NCI-H345 (cell line): ENCODE data around the gene IER5.
"Not testable (repeated sequence)": the region's sequence is repeated elsewhere in the genome, so short reads cannot be mapped to it uniquely, and the experiment has no call there.

Experiments used
- DNase-seq: peaks from one replicate; lab custom pipeline; 2025; lab: John Stamatoyannopoulos, UW

IER5 gene

DNA sequence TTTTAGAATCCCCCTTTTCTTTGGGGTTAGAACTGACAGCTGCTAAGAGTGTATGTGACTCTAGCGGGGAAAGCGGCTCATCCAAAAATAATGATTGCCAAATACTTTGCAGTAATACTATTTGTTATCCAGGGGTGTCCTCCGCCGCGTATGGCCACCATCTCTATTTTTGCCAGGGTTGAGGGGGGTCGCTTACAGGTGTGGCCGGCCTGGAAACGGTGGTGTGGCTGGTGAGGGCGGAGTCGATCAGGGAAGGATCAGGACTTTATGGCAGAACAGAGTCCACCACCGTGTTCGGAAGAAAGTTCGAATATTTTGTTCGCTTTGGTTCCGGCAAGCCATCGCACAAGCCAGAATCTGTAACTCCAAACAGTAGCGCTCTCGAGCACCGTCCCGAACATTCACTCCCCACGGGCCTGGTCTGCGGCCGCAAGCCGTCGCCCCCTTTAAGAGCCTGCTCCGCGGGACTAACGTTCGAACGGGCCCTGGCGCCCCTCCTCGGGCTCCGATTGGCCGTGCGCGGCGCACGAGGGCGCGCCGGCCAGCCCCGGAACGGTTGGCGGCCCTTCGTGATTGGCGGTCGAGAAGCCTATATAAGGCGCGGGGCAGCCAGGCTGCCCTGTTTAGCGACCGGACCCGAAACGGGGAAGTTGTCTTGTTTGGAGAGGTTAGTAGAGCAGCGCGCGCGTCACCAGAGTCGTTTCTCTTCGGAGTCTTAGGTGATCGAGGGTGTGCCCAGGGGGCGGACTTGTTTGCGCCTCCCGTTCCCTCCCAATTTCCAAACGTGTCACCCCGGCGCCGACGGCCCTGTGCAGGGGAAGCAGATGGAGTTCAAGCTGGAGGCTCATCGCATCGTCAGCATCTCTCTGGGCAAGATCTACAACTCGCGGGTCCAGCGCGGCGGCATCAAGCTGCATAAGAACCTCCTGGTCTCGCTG, at the start of gene IER5:
Gene IER5 (plus strand): TSS at position 622 of the 938 bp plus-strand sequence. CDS start 203 bp downstream, at position 825.
- peak; percentile 96 for DNase-seq

DNA sequence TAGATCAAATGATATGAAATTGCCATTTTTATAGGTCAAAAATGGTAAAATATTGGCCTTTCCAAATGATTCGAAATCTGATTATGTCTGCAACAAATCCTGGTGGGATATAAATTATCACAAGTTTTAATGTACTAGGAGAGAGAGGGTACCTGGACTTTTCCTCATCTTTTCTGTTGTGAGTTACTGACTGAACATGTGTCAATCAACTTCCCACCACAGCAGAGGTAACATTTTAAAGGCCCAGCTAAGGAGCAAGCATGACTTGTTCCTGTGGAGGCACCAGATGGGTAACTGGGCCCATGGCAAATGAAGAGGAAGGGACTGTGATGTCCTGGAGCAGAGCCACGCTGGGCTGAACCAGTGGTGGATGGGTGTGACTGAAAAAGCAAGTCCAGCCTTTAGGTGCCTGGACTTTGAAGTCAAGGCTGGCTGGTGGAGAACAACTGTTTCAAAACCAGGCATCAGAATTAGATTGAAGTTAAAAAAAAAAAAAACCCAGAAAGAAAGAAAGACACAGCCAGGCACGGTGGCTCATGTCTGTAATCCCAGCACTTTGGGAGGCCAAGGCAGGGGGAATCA, 48.1 kb upstream of the IER5 start:
- DNase-seq, result no peak

DNA sequence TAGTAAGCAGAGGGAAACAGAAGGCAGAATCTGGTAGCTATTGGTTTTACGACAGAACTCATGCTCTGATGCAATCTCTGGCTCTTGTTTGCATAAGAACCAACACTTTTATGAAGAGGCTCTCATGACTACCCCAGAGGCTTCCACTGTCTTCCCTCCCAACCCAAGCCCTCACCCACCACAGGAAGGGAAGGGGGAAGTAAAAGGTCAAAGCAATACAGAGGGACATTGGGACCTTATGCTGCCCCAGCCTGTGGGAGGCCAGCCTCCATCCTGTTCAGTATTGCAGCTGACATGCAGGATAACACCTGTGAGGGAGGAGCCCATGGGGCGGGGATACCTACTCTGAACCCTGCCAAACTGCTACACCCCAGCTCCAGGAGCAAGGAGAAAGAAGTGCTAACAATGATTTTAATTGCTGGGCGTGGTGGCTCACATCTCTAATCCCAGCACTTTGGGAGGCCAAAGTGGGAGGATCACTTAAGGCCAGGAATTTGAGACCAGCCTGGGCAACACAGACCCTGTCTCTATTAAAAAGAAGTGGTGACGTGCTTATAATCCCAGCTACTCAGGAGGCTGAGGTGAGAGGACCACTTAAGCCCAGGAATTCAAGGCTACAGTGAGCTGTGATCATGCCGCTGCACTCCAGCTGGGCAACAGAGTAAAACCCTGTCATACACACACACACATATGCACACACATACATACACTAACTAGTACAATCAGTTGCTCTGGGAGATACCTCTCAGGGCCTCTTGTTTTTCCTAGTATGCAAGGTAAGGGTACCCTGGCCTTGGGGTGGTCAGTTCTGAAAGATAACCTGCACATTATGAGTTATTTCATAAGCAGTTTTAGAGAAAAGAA, 45.2 kb upstream of the IER5 start:
- DNase-seq, result peak; percentile 71

DNA sequence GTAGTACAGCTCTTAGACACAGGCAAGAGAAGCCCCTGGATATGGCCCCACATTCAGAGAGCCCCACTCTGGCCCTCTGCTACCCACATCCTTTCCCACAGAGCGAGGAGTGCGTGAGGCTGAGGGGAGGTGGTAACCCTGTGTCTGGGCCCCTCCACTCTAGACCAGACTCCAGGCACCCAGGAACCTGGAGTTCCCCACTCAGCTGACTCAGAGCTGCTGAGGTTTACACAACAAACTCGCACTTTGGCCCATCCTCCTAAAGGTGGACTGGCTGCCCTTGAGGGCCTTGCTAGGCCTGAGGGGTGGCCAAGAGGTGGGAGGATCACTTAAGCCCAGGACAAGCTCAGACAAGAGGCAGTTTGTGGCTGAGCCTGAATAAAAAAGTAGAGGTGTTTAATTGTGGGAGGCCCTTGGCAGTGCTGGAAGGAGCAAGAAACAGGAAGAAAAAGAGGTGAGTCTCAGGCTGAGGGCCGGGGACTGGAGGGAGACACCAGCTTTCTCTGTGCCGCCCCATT, 44.0 kb upstream of the IER5 start:
- DNase-seq, result no peak

DNA sequence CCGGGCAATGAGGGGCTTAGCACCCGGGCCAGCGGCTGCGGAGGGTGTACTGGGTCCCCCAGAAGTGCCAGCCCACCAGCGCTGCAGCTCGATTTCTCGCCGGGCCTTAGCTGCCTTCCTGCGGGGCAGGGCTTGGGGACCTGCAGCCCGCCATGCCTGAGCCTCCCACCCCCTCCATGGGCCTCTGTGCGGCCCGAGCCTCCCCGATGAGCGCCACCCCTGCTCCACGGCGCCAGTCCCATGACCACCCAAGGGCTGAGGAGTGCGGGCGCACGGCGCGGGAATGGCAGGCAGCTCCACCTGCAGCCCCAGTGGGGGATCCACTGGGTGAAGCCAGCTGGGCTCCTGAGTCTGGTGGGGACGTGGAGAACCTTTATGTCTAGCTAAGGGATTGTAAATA, 42.6 kb upstream of the IER5 start:
- DNase-seq, result not testable (repeated sequence)

DNA sequence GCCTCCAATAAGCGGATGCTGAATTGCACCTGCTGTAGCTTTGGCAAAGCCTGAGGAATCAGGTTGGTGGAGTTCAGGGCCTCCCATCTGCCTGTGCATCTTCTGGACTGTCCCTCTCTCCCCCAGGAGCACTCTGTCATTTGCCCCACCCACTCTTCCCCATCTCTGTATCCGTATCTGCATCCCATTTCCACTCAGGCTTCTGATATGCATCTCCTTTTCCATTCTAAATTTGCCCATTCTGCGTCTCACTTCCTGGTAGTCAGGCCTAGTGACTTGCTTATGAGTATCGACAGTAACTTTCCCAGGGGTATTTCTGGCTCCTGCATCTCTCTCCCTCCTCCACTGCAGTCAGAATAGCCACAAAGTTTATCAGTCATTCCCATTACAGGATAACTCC, 39.1 kb upstream of the IER5 start:
- no peak for DNase-seq

DNA sequence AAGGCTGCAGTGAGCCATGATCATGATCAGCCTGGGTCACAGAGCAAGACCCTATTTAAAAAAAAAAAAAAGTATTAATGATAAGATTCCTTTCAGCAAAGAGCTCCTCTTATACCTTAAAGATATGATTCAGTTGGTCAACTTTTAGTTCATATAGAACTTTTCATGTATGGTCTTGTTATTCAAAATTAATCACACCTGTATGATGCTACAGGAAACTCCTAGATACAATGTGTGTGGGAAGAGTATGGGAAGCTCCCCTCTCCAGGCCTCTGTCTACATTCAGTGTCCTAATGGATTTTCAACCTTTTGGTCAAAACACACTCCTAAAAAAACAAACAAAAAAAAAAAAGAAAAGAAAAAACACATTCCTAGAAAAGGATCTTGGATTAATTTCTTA, 37.6 kb upstream of the IER5 start:
- DNase-seq, result no peak

DNA sequence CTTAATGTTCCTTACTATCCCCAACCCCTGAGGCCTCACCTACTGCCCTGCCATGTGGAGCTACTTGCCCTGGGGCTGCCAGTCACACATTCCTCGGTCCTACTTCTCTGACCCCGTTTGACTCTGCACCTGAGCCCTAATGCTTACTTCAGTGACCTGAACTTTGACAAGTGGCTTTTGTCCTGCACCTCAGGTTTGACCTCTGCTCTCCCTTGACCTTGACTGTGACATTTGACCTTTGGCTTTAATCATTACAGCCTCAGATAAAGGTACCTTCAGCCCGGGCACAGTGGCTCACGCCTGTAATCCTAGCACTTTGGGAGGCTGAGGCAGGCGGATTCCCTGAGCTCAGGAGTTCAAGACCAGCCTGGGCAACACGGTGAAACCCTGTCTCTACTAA, 31.9 kb upstream of the IER5 start:
- no peak for DNase-seq

DNA sequence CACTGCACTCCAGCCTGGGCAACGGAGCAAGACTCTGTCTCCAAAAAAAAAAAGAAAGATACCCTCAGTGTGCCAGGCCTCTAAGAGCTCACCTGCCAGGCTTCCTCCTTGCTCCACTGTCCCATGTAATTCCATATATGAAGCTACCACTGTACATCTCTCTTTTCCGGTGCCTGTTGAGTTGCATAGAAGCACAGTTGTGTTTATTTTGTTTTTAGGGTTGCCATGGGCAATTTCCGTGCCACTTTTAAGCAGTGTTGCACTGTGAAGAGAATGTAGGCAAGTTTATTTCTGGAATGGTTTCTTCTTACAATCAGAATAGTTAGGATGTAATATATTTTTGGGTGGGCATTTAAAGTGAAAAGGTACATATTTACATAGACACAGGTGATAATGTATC, 31.4 kb upstream of the IER5 start:
- DNase-seq, result peak; percentile 86

DNA sequence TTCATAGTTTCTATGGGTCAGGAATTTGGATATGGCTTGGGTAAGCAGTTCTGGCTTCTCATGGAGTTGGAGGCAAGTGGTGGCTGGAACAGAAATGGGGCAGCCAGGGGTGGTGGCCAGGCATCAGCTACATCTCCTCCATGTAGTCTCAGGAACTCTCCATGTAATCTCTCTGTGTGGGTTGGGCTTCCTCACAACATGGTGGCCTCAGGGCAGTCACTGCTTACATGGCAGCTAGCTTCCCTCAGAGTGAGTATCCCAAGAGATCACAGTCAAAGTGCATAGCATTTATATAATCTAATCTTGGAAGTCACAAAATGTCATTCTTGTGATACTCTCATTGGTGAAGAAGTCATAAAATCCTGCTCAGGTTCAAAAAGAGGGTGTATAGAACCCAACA, 29.1 kb upstream of the IER5 start:
- DNase-seq, result no peak

DNA sequence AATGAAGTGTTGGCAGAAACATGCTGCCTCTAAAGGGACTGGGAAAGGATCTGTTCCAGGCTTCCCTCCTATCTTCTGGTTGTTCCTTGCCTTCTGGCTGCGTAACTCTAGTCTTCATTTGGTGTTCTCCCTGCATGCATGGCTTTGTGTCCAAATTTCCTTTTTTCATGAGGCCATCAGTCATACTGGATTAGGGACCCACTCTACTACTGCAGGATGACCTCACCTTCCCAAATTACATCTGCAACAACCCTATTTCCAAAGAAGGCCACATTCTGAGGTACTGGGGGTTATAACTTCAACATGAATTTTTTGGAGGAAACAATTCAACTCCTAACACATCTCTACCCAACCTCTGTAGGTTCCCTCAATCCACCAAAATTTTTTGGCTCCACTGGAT, 28.4 kb upstream of the IER5 start:
- DNase-seq, result no peak

DNA sequence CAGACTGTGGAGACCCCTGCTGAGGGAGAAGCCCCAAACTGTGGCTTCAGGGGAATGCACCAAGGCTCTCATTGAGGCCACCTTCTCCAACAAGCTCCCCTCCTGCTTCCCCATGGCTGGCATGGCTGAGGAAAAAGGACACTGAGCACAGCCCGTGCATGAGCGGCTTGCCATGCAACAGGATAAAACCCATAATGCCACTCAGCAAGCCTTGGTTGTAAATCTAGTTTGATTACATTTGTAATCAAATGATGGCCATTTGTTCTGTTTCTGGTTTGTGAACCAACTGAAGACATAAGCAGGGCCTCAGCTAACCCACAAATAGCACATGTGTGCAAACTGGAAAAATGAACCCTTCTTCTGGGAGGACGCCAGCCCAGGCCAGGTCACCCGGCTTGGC, 27.6 kb upstream of the IER5 start:
- not testable (repeated sequence) for DNase-seq

DNA sequence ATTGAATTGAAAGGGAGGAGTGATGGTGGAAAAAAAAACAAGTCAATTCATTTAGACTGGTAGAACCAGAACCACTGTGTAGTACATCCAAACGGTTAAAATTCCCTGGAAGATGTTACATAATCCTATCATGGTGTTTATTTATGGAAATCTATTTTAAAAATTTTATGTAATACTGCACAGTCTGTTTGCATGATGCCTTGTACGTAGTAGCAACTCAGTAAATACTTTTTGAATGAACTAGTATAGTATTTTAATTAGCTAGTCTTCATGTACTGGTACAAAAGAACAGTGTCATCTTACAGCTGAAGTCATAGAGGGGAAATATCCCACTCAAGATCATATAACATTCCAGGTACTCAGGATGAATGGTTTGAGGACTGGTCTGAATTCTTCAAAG, 27.0 kb upstream of the IER5 start:
- DNase-seq, result no peak

DNA sequence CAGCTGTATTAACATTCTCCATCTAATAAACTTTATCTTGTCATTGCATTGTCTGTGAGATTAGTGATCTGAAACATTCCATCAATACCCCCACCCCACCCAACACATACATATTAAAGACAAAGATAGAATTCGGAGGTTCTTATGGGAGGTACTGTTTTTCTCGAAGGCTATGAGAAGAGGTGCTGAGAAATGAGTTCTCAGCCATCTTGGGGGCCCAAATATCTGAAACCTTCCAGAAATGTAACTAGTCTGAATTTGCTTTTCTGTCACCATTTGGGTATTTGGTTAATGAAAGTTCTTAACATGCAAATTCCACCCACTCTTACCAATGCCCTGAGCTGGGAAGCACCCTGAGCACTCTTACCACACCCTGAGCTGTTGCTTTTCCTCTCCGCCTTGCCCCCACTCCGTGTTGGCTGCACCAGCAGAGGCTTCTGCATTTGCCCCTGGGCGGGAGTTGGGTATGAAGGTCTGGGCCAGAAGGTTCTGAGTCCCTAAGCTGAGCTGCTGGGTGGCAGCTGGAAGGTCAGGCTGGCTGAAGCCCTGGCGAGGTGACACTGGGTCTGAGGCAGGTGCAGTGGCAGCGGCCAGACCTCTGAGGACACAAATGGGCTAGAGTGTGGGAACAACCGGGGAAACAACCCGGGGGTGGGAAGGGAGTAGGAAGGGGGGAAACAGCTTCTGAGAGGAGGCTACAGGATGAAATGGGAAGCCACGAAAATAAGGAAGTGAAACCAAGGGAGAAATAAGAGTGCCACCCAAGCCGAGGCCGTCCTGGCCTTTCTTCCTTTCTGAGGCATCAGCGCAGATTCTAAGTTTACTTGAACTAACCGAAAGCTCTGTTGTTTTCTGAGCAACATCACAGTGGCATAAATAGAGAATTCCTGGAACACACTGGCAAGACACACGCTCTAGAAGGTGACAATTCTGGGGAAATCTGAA, 26.3 kb upstream of the IER5 start:
- DNase-seq, result no peak

DNA sequence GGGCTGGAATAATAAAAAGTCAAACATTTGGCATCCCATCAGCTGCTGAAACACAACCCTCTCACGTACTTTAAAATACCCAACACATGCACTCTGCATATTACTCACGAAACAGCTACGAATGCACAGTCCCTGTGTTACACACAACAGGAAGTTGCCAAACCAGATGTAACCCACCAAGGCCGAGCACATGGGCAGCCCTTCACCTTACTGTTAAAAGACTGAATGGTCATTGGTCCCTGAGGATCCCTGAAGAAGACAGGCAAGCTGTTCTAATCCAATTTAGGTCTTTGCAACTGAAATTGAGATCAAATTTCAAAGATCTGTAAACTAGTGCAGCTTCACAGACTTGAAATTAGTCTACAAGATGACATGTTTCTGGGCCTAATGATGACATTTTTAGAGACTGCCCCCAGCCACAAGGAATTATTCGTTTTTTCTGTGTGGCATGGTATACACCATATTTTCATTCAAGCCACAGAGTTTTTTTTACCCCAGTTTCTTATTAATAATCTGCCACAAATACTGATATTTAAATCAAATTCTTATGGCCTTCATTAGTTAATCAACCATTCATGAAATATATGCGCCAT, 25.6 kb upstream of the IER5 start:
- DNase-seq, result no peak

DNA sequence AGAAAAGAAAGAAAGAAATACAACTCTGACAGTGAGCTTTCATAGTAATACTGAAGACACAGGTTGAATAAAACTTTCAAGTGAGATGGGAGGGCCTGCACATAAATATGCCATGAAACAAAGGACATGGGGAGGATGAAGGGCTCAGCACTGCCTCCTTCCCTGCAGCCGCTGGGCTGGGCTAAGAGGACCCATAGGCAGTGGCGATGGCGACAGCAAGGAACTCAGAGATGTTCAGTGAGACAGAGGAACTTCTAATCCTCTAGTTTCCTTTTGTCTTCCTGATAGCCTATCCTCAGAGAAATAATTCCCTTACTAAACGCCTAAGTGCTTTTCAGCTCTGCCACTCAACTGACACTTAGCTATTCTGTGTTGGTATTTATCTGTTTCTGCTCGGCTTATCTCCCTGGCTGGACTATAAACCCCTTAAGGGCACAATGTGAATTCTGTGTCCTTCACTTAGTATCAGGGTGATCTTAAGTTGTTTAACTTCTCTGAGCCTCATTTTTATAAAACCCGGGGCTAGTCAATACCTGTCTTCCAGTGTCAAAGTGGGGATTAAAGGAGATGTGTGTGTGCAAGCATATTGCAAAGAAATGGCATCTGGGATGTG, 24.4 kb upstream of the IER5 start:
- no peak for DNase-seq

DNA sequence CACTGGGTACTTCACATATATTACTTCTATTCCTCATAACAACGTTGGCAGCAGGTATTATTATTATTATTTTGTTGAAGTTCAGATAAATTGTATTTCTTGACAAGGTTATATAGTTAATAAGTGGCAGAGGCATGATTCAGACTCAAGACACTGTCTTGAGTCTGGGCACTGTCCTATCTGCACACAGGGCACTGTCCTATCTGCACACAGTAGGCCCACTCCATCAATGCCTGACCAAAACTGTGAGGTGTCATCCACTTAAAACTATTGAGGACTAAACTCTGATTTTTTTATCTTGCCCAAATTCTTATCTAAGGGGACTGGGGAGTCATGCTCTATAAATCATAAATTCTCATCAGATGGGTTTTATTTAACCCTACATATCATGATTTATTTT, 23.8 kb upstream of the IER5 start:
- DNase-seq, result no peak

DNA sequence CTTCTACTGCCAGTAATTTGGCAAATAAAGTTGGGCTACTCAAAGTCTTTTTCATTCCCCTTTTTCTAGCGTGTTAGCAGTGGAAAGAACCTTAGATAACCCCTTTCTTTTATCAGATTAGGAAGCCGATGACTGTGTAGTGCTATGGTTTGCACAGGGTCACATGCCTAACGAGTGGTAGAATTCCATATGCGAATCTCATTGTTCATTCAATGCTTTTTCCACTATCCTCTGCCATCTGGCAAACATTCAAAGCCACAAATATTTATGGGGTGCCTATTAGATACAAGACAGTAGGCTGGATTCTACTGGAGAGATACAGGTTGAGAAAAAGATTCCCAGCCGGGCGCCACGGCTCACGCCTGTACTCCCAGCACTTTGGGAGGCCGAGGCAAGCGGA, 14.9 kb upstream of the IER5 start:
- no peak for DNase-seq

DNA sequence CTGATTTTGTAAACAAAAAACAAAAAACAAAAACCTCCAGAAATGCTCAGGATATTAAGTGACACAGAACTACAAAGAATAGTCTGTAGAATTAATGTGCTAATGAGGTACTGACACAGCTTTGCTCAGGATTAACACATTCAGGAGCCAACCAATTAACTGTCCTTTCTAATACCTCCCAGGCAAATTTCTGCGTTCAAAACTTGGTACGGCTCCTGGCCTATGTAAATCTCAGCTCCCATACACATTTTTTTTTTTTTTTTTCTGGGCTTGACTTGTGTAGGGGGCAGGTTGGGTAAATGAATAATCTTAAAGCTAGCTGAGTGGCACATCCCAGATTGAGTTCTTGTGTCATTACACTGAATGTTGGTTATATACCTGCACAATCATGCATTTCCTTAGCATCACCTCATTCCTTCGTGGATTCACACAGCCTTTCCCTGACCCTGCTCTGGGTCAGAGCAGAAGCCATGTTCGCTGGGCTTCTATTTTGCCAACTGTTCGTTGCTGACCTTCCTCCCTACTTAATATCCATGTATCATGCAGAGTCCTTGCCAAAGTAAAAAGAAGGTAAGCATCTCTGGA, 12.6 kb upstream of the IER5 start:
- no peak for DNase-seq

DNA sequence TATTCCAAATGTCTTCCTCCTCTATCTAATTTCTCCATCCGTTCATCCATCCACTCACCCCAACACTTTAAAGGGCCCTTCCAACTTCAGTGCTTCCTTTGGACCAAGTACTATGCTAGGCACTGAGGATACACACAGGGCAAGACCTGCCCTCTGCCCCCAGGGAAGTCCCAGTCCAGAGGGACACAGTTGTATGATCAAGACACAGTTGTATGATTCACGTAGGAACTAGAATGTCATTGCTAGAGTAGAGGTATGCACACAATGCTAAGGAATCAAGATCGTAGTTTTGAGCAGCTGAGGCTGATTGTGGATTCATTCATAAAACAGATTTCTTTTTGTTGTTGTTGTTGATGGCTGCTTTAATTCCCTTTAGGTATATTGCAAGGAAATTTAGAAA, 11.6 kb upstream of the IER5 start:
- DNase-seq, result no peak
